Naive thymus-derived CD8-positive, alpha-beta T cell (primary cell): ENCODE data around the gene DTNB. TPM values are rescaled to one million over a fixed set of nuclear protein-coding genes. Genes with fewer than 3 reads are reported as not detected.
"Not testable (repeated sequence)": the region's sequence is repeated elsewhere in the genome, so short reads cannot be mapped to it uniquely, and the experiment has no call there.

Source experiments
- ATAC-seq, 2 donors: fragments of 150-1000 bp; cut with Tn5 transposase in 1 of 2; sonication (Bioruptor Pico), chemical (Tn5 transposase) in 1 of 2; 1 replicate in 1 of 2; 2 replicates in 1 of 2; pipeline ENCODE4 v1.10.0; 2021; ENCODE audit warnings: mild to moderate bottlenecking in 2 of 2, moderate library complexity in 2 of 2
- POLR2A ChIA-PET: fragments of 350-600 bp; sonication (Branson Sonifier 250); formaldehyde crosslinking; loops from one replicate; lab custom pipeline; 2021; ENCODE audit warnings: antibody characterized with exemption; lab: Charles Lee
- DNase-seq, 10 donors: peaks; one replicate each; pipeline versions ENCODE4 v3.0.0 to v3.0.0-alpha.2; 2020 to 2022
- H3K27ac Mint-ChIP-seq, 10 donors: one replicate each; pipeline ENCODE4 v1.8.0; 2020 to 2022; ENCODE audit warnings: mild to moderate bottlenecking in 10 of 10, mixed read lengths in 10 of 10, moderate library complexity in 4 of 10, inconsistent platforms in 1 of 10
- H3K27me3 Mint-ChIP-seq, 5 donors: one replicate each; pipeline ENCODE4 v1.8.0; 2021 to 2022; ENCODE audit warnings: mixed read lengths in 5 of 5
- H3K36me3 Mint-ChIP-seq, 3 donors: one replicate each; pipeline ENCODE4 v1.8.0; 2020 to 2022; ENCODE audit warnings: mixed read lengths in 3 of 3, mild to moderate bottlenecking in 2 of 3, inconsistent platforms in 1 of 3
- H3K4me1 Mint-ChIP-seq, 4 donors: one replicate each; pipeline ENCODE4 v1.8.0; 2021 to 2022; ENCODE audit warnings: mixed read lengths in 4 of 4
- H3K4me3 Mint-ChIP-seq, 10 donors: one replicate each; pipeline ENCODE4 v1.8.0; 2020 to 2022; ENCODE audit warnings: mild to moderate bottlenecking in 10 of 10, mixed read lengths in 10 of 10, moderate library complexity in 6 of 10, inconsistent platforms in 1 of 10
- H3K9me3 Mint-ChIP-seq, 9 donors: one replicate each; pipeline ENCODE4 v1.8.0; 2020 to 2022; ENCODE audit warnings: mixed read lengths in 9 of 9, mild to moderate bottlenecking in 3 of 9, inconsistent platforms in 1 of 9, moderate library complexity in 1 of 9
- polyA plus RNA-seq, 3 donors: library from polyadenylated mRNA; unstranded; fragments of 300-500 nt; fragmentation: Illumina TruSeq; gene quantifications; one replicate each; pipeline ENCODE4 v1.2.3, GENCODE V29; 2021
- total RNA-seq, 8 experiments: library from RNA in 2 of 8; stranded (reverse) in 2 of 8; gene quantifications; one replicate each; pipeline ENCODE4 v1.2.3 and lab custom pipeline; 2021 to 2026

Gene DTNB
- total and polyA plus RNA-seq, 5 experiments from 2014 or later = 16.3 to 41.5 (median 18.4) TPM

GRCh38 chr2:25413409-25413808, 260.0 kb downstream of the DTNB start:
- ATAC-seq, POLR2A ChIA-PET, H3K27me3 Mint-ChIP-seq, H3K27ac Mint-ChIP-seq, H3K4me3 Mint-ChIP-seq, DNase-seq, H3K9me3 Mint-ChIP-seq: not testable (repeated sequence)
- Mint-ChIP-seq H3K4me1 (peaks cover 4 to 39% (median 9%) of the 10 kb centered on the region in 4 donors), H3K36me3 (peaks cover 7 to 26% (median 14%) of the 10 kb centered on the region in 3 donors)

GRCh38 chr2:25411753-25412152, 261.6 kb downstream of the DTNB start:
- Mint-ChIP-seq H3K4me3 (no peak overlapping the region), H3K27ac (peak overlapping the region in 1 of 10 donors; percentile 49), H3K27me3 (no peaks in the 10 kb centered on the region), H3K36me3 (peaks cover 0 to 13% (median 2%) of the 10 kb centered on the region in 3 donors), H3K9me3 (no peaks in the 10 kb centered on the region), H3K4me1 (peaks cover 0 to 30% (median 3%) of the 10 kb centered on the region in 4 donors)
- POLR2A ChIA-PET = no interaction called here
- no peak for ATAC-seq
- no peak for DNase-seq

DNA sequence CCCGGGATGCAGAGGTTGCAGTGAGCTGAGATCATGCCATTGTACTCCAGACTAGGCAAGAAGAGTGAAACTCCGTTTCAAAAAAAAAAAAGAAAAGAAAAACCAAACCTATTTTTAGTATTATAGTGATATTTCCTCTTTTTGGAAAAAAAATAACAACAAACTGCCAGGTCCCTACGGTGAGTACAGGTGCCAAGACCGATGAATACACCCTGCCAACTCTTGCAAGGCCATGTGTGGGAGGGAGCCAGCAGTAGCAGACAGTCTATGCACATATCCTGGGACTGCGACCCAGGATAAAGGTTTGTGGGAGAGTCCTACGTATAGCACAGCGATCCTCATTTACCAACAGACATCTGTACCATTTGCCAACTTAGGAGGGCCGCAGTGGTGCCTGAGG, 262.1 kb downstream of the DTNB start:
- H3K4me1 Mint-ChIP-seq = peaks cover 0 to 27% (median 1%) of the 10 kb centered on the region in 4 donors
- no peak overlapping the region for H3K27ac Mint-ChIP-seq
- H3K9me3 Mint-ChIP-seq = no peaks in the 10 kb centered on the region
- no peak for DNase-seq
- peaks cover 0 to 15% (median 0%) of the 10 kb centered on the region in 3 donors for H3K36me3 Mint-ChIP-seq
- ATAC-seq = no peak
- H3K4me3 Mint-ChIP-seq = no peak overlapping the region
- no peaks in the 10 kb centered on the region for H3K27me3 Mint-ChIP-seq
- POLR2A ChIA-PET = no interaction called here

DNA sequence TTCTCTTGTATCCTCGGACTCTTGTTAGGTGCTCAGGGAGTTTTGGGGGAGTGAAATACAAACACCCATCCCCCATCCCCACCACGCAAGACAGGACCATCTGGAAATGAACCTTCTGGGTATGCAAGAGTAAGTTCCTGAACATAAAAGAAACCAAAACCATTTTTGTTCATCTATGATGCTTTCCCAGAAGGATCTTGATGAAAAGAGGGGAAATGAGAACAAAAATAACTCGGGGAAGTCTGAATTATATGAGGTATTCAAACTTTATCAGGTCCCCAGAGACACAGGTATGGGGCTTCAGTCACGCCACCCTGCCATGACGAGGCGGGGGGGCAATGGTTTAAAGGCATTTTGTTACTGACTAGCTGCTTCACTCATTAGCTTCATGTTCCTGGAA, 263.0 kb downstream of the DTNB start:
- POLR2A ChIA-PET = interaction anchor here (0.7 kb wide), 1 partner anchor 71 kb away, joined by 4 read pairs; no protein-coding TSS in a partner anchor
- DNase-seq (no peak), ATAC-seq (no peak)
- no peaks in the 10 kb centered on the region for H3K27me3 Mint-ChIP-seq
- H3K27ac Mint-ChIP-seq = peak overlapping the region in 2 of 10 donors; percentile 0 to 33
- H3K4me3 Mint-ChIP-seq = peak overlapping the region in 1 of 10 donors; percentile 11
- no peaks in the 10 kb centered on the region for H3K9me3 Mint-ChIP-seq
- peaks cover 0 to 33% (median 1%) of the 10 kb centered on the region in 4 donors for H3K4me1 Mint-ChIP-seq
- peaks cover 0 to 14% (median 2%) of the 10 kb centered on the region in 3 donors for H3K36me3 Mint-ChIP-seq

DNA sequence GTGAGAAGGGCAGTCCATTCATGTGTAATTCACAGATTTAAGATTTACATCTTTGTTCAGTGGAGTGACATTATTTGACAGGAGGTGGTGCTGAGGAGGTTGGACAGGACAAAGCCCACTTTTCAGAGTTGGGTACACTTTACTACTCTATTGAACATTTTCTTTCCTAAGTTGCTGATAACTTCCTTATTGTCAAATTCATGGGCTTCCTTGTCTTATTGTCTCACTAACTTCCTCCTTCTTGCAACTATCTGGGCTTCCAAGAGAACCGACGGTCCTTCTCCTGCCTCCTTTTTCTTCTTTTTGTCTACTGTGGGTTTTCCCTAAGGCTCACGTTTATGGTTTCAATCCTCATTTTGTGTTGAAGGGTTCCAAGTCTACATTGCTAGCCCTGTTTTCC, 263.9 kb downstream of the DTNB start:
- Mint-ChIP-seq H3K4me1 (peaks cover 0 to 33% (median 1%) of the 10 kb centered on the region in 4 donors), H3K9me3 (no peaks in the 10 kb centered on the region), H3K36me3 (peaks cover 0 to 11% (median 2%) of the 10 kb centered on the region in 3 donors), H3K27ac (peak overlapping the region in 2 of 10 donors; percentile 48 to 58), H3K27me3 (no peaks in the 10 kb centered on the region), H3K4me3 (no peak overlapping the region)
- ATAC-seq (no peak), DNase-seq (no peak)
- POLR2A ChIA-PET = no interaction called here

DNA sequence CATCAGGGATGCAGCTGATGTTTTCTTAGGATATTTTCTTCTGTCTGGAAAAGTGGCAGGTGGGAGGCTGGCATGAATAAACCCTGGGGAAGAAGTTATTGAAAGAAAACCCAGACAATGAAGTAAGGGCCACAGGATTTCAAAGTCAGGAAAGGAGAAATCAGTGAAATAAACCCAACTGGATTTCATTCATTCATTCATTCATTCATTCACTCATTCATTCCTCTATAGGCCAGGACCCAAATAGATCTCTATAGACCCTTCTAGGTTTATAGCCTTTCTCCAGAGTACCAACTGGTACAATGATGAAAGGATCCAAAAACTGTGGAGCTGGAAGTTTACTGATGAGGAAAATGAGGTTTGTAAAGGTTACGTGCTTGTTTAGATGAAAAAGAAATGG, 264.3 kb downstream of the DTNB start:
- POLR2A ChIA-PET = no interaction called here
- H3K36me3 Mint-ChIP-seq = peaks cover 0 to 11% (median 2%) of the 10 kb centered on the region in 3 donors
- H3K4me1 Mint-ChIP-seq = peaks cover 3 to 37% (median 4%) of the 10 kb centered on the region in 4 donors
- H3K27ac Mint-ChIP-seq = peak overlapping the region in 4 of 10 donors; percentile 3 to 60 (median 34)
- H3K4me3 Mint-ChIP-seq = no peak overlapping the region
- DNase-seq = no peak
- ATAC-seq = no peak
- no peaks in the 10 kb centered on the region for H3K27me3 Mint-ChIP-seq
- no peaks in the 10 kb centered on the region for H3K9me3 Mint-ChIP-seq

GRCh38 chr2:25405611-25406295, 267.6 kb downstream of the DTNB start:
- H3K27me3 Mint-ChIP-seq = no peaks in the 10 kb centered on the region
- peaks cover 0 to 6% (median 2%) of the 10 kb centered on the region in 3 donors for H3K36me3 Mint-ChIP-seq
- DNase-seq (no peak), ATAC-seq (no peak)
- POLR2A ChIA-PET = no interaction called here
- peaks cover 9 to 50% (median 23%) of the 10 kb centered on the region in 4 donors for H3K4me1 Mint-ChIP-seq
- peak overlapping the region in 6 of 10 donors; percentile 5 to 80 (median 58) for H3K27ac Mint-ChIP-seq
- peak overlapping the region in 2 of 10 donors; percentile 28 to 29 for H3K4me3 Mint-ChIP-seq
- H3K9me3 Mint-ChIP-seq = no peaks in the 10 kb centered on the region

GRCh38 chr2:25403120-25403760, 270.1 kb downstream of the DTNB start:
- H3K4me3 Mint-ChIP-seq = peak overlapping the region in 4 of 10 donors; percentile 13 to 33 (median 22)
- DNase-seq (peak in 2 of 10 donors; percentile 7 to 17), ATAC-seq (peak in 1 of 2 donors; percentile 59)
- POLR2A ChIA-PET = interaction anchor here (0.6 kb wide), 1 partner anchor 42 kb away, joined by 5 read pairs; no protein-coding TSS in a partner anchor
- H3K36me3 Mint-ChIP-seq, H3K9me3 Mint-ChIP-seq, H3K27me3 Mint-ChIP-seq: not testable (repeated sequence)
- H3K4me1 Mint-ChIP-seq = peaks cover 7 to 43% (median 23%) of the 10 kb centered on the region in 4 donors
- H3K27ac Mint-ChIP-seq = peak overlapping the region in 7 of 10 donors; percentile 21 to 81 (median 58)

GRCh38 chr2:25402477-25402876, 270.9 kb downstream of the DTNB start:
- peak overlapping the region in 7 of 10 donors; percentile 4 to 74 (median 33) for H3K27ac Mint-ChIP-seq
- H3K27me3 Mint-ChIP-seq = no peaks in the 10 kb centered on the region
- peak overlapping the region in 4 of 10 donors; percentile 22 to 44 (median 34) for H3K4me3 Mint-ChIP-seq
- peaks cover 0 to 9% (median 2%) of the 10 kb centered on the region in 3 donors for H3K36me3 Mint-ChIP-seq
- peaks cover 7 to 42% (median 23%) of the 10 kb centered on the region in 4 donors for H3K4me1 Mint-ChIP-seq
- POLR2A ChIA-PET = interaction anchor here (0.6 kb wide), 1 partner anchor 41 kb away, joined by 5 read pairs; no protein-coding TSS in a partner anchor
- no peaks in the 10 kb centered on the region for H3K9me3 Mint-ChIP-seq
- DNase-seq (no peak), ATAC-seq (peak; percentile 49 to 56)

DNA sequence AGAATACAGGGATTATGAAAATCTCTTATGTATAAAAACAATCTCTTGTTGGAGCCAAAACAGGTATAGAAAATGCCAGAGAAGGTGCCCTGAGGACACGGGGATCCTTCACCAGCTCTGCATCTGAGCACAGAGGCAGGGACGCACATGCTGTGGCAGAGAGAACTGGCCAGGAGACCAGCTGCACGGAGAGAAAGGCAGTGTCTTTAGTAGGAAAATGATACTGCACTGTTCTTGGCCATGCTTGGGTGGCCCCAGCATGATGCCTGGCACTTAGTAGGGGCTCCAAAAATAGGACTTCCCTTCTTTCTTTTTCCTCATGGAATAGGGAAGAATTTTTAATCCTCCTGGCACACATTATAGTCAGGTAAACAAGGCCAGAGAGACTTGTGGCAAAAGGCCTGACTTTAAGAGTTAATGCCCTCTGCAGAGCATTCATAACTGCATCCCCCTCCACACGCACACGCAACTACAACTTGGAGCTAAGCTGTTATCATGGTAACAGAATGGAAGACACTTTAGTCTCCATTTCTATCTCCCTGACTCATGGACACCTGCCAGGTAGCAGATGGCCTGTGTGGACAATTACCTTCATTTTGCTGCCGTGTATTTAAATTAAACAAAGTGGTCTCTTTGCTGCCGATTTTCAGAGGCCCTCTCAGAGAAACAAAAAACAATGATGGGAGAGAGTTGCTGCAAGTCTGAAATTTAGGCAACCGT, 271.9 kb downstream of the DTNB start:
- no peak for DNase-seq
- H3K27me3 Mint-ChIP-seq = no peaks in the 10 kb centered on the region
- peak overlapping the region in 2 of 10 donors; percentile 10 to 41 for H3K27ac Mint-ChIP-seq
- H3K4me3 Mint-ChIP-seq = no peak overlapping the region
- H3K36me3 Mint-ChIP-seq = peaks cover 0 to 6% (median 2%) of the 10 kb centered on the region in 3 donors
- POLR2A ChIA-PET = interaction anchor here (1.0 kb wide), 1 partner anchor 18 kb away, joined by 3 read pairs; no protein-coding TSS in a partner anchor
- ATAC-seq = no peak
- no peaks in the 10 kb centered on the region for H3K9me3 Mint-ChIP-seq
- H3K4me1 Mint-ChIP-seq = peaks cover 7 to 41% (median 23%) of the 10 kb centered on the region in 4 donors

GRCh38 chr2:25400576-25401216, 272.7 kb downstream of the DTNB start:
- peaks cover 7 to 38% (median 23%) of the 10 kb centered on the region in 4 donors for H3K4me1 Mint-ChIP-seq
- peaks cover 0 to 3% (median 2%) of the 10 kb centered on the region in 3 donors for H3K36me3 Mint-ChIP-seq
- H3K27ac Mint-ChIP-seq = peak overlapping the region in 1 of 10 donors; percentile 53
- no peaks in the 10 kb centered on the region for H3K27me3 Mint-ChIP-seq
- DNase-seq = no peak
- H3K4me3 Mint-ChIP-seq = no peak overlapping the region
- no peak for ATAC-seq
- H3K9me3 Mint-ChIP-seq = no peaks in the 10 kb centered on the region
- POLR2A ChIA-PET = no interaction called here

GRCh38 chr2:25400169-25400568, 273.2 kb downstream of the DTNB start:
- Mint-ChIP-seq H3K36me3 (peaks cover 0 to 3% (median 0%) of the 10 kb centered on the region in 3 donors), H3K27ac (no peak overlapping the region), H3K9me3 (no peaks in the 10 kb centered on the region), H3K4me3 (no peak overlapping the region), H3K27me3 (no peaks in the 10 kb centered on the region), H3K4me1 (peaks cover 7 to 36% (median 23%) of the 10 kb centered on the region in 4 donors)
- no peak for DNase-seq
- ATAC-seq = no peak
- POLR2A ChIA-PET = no interaction called here
